ENCODE data around the gene NUP42.

The NUP42 gene

GRCh38 chr7:23237000-23237399 is 55.2 kb downstream of the NUP42 start:
- DNase-seq: no peak

- DNase-seq: no peak
Observed at GRCh38 chr7:23238983-23239652, 57.3 kb downstream of the NUP42 start.

GRCh38 chr7:23239698-23240097 is 57.9 kb downstream of the NUP42 start:
- no peak for DNase-seq

GRCh38 chr7:23242321-23242720 is 60.5 kb downstream of the NUP42 start:
- no peak for DNase-seq

GRCh38 chr7:23242935-23243334 is 61.1 kb downstream of the NUP42 start:
- no peak for DNase-seq

GRCh38 chr7:23246555-23246954 is 64.7 kb downstream of the NUP42 start, which contains the start of gene GPNMB:
GPNMB (plus strand) TSS chr7:23246775; CDS start chr7:23246858, 83 bp downstream.
- no peak for DNase-seq

- no peak for DNase-seq
Observed at GRCh38 chr7:23247046-23247602, 65.3 kb downstream of the NUP42 start.

- no peak for DNase-seq
Observed at GRCh38 chr7:23247603-23248335, 65.9 kb downstream of the NUP42 start.

GRCh38 chr7:23249486-23249885 is 67.6 kb downstream of the NUP42 start:
- no peak for DNase-seq
